HG03066 (cell line): ENCODE measurements around the gene CALY.
"Not testable (repeated sequence)": the region's sequence is repeated elsewhere in the genome, so short reads cannot be mapped to it uniquely, and the experiment has no call there.

Experiments used
- ATAC-seq: cut with Tn5 transposase; IDR thresholded peaks from one replicate; pipeline ENCODE4 v1.9.1; 2021; ENCODE audit warnings: low read depth; ENCODE audit not compliant: unreplicated experiment

Gene CALY

DNA sequence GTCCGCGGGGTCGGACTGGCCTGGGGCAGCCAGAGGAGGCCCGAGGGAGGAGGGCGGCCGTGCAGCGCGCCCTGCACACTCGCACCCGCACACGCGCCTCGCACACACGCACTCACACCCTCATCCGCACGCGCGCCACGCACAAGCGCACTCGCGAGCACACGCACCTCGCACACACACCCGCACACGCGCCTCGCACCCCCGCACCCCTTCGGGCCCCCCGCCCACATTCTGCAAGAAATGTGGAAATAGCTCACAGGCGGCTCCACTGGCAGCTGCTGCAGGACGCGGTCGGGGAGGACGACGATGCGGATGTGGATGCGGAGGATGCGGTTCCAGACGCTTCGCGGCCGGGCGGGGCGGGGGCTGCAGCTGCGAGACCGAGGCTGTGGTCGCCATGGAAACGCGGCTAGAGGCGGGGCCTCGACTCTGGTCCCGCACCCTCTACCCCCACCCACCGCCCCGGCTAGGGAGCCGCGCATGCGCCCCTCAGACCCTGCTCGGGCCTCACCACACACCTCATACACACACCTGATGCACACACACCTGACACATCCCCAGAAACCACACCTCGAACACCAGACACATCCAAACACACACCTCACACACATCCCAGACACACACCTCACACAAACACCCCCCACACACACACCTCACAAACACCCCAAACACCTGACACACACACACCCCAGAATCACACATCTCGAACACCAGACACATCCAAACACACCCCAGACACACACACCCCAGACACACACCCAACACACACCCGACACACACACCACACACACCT, at the start of gene CALY:
TSS of gene CALY (minus strand) at position 320 of the 793 bp plus-strand sequence. CDS start 7,907 bp downstream, outside the sequence.
- no peak for ATAC-seq

DNA sequence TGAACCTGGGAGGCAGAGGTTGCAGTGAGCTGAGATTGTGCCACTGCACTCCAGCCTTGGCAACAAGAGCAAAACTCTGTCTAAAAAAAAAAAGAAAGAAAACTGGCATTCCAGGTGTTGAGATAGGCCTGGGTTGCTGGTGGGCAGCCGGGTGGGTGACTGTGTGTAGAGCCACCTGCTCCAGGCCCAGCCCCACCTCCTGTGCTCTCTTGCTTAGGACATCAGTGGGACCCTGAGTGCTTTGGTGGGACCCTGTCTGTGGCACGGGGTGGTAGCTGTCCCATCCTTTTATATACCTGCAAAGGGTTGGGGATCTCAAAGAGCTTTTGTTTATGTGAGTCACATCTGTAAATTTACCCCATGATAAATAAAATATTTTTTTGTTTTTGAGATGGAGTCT, 48.5 kb upstream of the CALY start:
- no peak for ATAC-seq

- ATAC-seq, result no peak
Observed at GRCh38 chr10:133384071-133384470, 47.4 kb upstream of the CALY start.

GRCh38 chr10:133383551-133383950, 46.9 kb upstream of the CALY start:
- no peak for ATAC-seq

DNA sequence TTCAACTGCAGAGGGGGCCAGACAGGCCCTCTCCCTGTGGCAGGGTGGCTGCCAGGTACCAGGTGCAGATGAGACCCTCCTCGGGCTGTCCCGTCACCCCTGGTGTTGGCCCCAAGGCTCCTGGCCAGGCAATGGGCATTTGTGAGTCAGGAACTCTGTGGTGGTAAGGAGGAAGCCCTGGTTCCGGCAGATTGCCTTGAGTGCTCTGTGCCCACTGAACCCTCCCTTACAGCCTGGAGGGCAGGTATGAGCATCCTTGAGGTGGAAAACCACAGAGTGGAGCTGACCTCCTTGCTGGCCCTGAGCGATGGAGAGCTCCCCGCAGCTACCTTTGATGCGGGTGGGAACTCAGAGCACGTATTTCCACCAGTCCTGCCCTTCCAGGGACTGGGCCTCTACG, 44.3 kb upstream of the CALY start:
- ATAC-seq, result no peak

GRCh38 chr10:133379801-133380666, 43.3 kb upstream of the CALY start:
- ATAC-seq, result peak; percentile 4

DNA sequence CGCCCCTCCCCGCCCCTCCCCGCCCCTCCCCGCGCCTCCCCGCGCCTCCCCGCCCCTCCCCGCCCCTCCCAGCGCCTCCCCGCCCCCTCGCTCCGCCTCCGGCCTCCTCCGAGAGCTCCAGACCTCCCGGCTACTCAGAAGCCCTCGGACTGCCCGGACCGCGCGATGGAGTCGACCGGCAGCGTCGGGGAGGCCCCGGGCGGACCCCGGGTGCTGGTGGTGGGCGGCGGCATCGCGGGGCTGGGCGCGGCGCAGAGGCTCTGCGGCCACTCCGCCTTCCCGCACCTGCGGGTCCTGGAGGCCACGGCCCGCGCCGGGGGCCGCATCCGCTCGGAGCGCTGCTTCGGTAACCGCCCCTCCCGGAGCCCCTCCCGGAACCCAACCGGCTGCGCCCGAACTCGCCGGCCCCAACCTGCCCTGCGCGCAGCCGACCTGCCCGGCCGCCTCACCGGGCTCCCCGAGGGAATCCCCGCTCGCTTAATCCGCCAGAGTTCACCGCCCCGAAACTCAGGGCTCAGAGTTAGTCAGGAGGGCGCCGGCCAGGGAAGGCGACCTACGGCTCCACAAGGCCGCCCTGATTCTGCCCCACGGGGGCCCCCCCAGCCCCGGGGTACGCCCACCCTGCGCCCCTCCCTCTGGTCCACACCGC, 42.6 kb upstream of the CALY start, which contains the start of gene PAOX:
TSS of gene PAOX (plus strand) at position 111 of the 649 bp plus-strand sequence. CDS start at position 166, 55 bp downstream.
- ATAC-seq, result peak; percentile 46

DNA sequence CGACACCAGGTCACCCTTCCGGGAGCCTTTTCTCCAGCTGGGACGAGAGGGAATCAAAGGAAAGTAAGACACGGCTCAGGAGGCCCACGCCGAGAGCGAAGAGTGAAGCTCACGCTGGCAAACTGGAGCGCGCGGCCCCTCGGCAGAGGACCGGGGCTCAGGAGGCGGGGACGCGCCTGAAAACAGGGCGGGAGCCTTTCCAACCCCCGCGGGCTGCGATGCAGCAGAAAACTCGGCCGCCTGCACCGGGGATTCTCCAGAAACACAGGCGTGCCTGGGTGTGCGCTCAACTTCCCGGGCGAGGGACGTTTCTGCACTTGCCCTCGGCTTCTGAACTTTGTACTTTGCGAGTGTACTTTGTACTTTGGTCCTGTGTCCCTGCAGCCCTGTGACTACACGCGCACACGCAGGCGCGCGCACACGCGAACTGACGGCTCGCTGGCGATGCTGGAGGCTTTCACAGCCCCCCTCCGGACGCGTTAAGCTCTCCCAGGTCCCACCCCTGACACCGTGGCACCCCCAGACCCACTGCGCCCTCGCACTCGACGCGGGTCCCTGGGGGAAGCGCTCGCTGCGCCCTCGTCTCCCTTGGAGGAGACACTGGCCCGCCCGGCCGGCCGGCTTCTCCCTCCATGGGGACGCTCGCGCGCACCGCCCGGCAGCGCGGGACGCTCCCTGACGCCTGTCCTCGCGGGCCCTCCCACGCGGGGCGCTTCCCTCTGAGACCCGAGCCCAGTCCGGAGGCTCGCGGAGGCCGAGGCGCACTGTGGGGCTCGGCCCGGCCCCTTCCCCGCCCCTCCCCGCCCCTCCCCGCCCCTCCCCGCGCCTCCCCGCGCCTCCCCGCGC, 41.8 kb upstream of the CALY start:
- ATAC-seq, result peak; percentile 36

DNA sequence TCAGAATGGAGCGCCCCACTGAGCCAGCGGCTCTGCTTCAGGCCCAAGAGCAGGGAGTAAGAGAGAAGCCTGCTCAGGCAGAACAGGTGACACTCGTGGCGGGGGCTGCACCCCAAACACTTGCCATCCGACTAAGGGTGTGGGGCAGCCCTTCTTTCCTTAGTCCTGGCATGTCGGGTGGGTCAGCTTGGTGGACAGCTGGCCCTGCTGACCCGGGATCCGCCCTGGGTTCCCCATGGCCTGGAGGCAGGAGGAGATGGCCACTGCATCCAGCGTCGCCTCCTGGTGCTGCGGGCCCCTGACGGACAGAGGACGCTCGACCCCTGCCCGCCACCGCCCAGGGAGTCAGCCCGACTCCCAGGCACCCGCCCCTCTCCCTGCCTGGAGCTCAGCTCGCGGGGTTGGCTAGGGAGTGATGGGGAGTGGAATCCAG, 41.1 kb upstream of the CALY start:
- no peak for ATAC-seq

DNA sequence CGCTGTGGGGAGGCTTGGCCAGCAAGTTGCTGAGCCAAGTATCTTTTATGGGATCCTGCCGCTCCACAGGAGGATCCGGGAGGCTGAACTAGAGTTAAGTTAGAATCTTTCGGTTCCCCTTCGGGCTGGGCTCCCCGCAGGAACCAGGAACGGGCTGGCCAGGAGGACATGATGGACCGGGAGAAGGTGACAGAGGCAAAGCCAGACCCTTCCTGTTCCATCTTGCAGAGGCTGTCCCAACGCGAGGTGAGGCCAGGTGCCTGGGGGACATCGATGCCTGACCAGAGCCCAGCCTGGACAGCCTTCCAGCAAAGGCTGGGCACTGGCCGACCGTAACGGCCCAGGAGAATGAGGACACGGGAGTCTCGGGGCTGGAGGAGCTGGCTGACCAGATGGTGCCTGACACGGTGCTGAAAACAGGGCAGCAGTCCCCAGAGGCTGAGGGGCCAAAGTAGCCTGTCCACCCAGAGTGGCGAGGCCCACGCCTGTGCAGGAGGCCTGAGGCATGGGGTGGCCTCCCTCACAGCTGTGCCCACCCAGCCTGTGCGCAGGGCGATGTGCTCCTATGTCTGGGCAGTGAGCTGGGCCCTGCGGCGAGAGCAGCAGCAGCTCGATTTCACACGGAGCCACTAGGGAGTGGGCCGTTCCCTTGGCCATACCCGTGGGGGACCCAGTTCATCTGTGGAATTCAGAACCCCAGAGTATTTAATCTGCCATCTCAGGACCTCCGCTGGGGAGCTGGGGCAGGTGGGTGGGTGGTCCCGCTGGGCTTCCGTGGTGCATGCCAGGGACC, 40.5 kb upstream of the CALY start:
- ATAC-seq, result no peak

- ATAC-seq, result not testable (repeated sequence)
Observed at GRCh38 chr10:133376183-133376582, 39.5 kb upstream of the CALY start.

- no peak for ATAC-seq
Observed at GRCh38 chr10:133375357-133376115, 38.8 kb upstream of the CALY start.

GRCh38 chr10:133373174-133374090, 36.7 kb upstream of the CALY start, which contains the start of gene ECHS1:
Gene ECHS1, minus strand, starts transcription at chr10:133373354. Its CDS starts 21 bp downstream, at chr10:133373333.
- ATAC-seq, result peak; percentile 95

GRCh38 chr10:133372507-133372906, 35.8 kb upstream of the CALY start:
- ATAC-seq, result no peak

DNA sequence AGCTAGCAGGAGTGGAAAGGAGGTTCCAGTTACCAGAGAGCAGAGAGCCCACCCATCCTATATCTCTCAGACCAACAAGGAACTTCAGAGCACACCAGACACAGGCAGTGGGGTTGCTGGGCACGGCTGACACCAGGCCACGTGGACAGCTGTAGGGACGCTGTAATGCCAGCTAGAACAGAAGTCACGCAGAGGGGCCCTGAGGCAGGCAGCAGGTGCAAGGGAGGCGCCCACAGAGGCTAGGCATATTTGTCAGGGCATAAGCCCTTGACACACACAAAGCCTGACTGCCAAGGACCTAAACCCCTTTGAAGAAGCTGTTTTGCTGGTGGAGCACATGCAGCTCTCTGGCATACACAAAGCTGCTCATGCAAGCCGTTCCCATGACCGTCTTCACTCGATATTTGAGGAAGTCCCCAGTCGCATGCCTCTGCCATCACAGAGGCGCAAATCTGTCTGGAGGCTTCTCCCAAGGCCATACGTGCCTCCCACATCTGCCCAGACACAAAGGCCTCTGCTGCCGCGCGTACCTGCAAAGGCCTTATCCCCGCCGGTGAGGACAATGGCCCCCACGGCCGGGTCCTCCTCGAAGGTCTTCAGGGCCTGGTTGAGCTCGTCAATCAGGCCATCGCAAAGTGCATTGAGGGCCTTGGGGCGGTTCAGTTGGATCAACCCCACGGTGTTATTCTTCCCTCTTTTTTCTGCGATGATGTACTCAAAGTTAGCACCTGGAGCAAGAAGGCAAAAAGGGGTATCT, 33.5 kb upstream of the CALY start:
- no peak for ATAC-seq

DNA sequence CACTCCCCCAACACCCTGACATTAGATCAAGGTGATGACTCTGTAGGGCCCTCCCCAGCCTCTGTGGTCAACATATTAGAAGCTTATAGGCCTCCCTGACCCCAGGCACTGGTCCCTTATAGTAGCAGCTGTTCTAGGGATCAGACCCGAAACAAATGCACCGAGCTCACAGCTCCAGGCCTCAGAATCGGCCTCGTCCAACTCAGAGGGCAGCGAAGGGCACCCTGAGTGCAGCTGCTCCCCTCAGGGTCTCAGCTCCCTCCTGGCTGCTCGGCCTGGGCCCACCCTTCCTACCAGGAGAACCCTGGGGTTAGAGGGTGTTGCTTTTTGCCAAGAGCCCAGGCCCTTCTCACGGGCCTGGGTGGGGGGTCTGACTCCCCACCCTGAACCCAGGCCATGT, 31.5 kb upstream of the CALY start:
- no peak for ATAC-seq

DNA sequence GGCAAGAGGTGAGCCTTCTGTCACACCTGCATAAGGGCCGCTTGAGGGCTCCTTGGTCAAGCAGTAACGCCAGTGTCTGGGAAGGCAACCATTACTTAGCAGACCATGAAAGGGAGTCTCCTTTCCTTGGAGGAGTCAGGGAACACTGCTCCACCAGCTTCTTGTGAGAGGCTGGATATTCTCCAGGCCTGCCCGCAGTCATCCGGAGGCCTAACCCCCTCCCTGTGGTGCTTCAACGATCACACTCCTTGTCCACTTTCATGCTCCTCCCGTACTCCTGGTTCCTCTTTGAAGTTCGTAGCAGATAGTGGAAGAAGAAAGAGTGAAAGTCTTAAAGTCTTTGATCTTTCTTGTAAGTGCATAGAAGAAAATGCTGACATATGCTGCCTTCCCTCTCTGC, 30.8 kb upstream of the CALY start:
- not testable (repeated sequence) for ATAC-seq
